Endothelial cell of umbilical vein (primary cell): ENCODE data around the gene VAMP2. TPM values are rescaled to one million over a fixed set of nuclear protein-coding genes. Genes with fewer than 3 reads are reported as not detected.

Experiments
- BruUV-seq: library from RNA; stranded (reverse); fragments of 400-500 nt; replicated peaks from 2 replicates; lab custom pipeline; 2021; lab: Mats Ljungman, UMichigan
- CTCF ChIA-PET: fragments of 300-600, 350-600 bp; sonication (Branson Sonifier 250); formaldehyde crosslinking; loops from one replicate; lab custom pipeline; 2021; ENCODE audit warnings: antibody characterized with exemption, inconsistent platforms; lab: Charles Lee
- POLR2A ChIA-PET: fragments of 300-600, 350-600 bp; sonication (Branson Sonifier 250); formaldehyde crosslinking; loops from one replicate; lab custom pipeline; 2021; ENCODE audit warnings: antibody characterized with exemption, inconsistent platforms; lab: Charles Lee
- DNase-seq: peaks from one replicate; pipeline ENCODE4 v3.0.0-alpha.2; 2011; ENCODE audit warnings: low read depth, low spot score
- FAIRE-seq: peaks from 2 replicates; lab custom pipeline; 2011; peaks lifted over from hg19 to GRCh38; lab: Jason Lieb, UNC
- H2AFZ ChIP-seq: 2 replicates; pipeline ENCODE4 v1.6.0; 2012; ENCODE audit warnings: low read depth, low read length, control low read depth, inconsistent platforms
- H3K27ac ChIP-seq: 2 replicates; pipeline ENCODE4 v1.5.1; 2011; ENCODE audit warnings: low read depth, mild to moderate bottlenecking, control low read depth, low read length, moderate library complexity; ENCODE audit not compliant: insufficient read depth
- H3K27me3 ChIP-seq, 2 experiments: 2 replicates each; pipeline versions ENCODE4 v1.6.0 to v1.6.1; 2011; ENCODE audit warnings: low read length in 2 of 2, mixed read lengths in 1 of 2; ENCODE audit not compliant: control insufficient read depth in 2 of 2, insufficient read depth in 2 of 2
- H3K36me3 ChIP-seq, 2 experiments: 2 replicates in 1 of 2; 3 replicates in 1 of 2; pipeline ENCODE4 v1.5.1; 2011; ENCODE audit warnings: low read length in 2 of 2, mild to moderate bottlenecking in 1 of 2, moderate library complexity in 1 of 2; ENCODE audit not compliant: control insufficient read depth in 2 of 2, insufficient read depth in 2 of 2; ENCODE audit errors: extremely low read depth in 1 of 2
- H3K4me1 ChIP-seq: 3 replicates; pipeline ENCODE4 v1.5.1; 2011; ENCODE audit warnings: mild to moderate bottlenecking, low read length; ENCODE audit not compliant: control insufficient read depth, insufficient read depth; ENCODE audit errors: extremely low read depth
- H3K4me2 ChIP-seq: 2 replicates; pipeline ENCODE4 v1.6.1; 2011; ENCODE audit warnings: low read length, control low read depth, mixed read lengths; ENCODE audit not compliant: insufficient read depth
- H3K4me3 ChIP-seq, 3 experiments: fragments of 200-600 bp in 1 of 3; sonication (generic), shearing (Covaris generic) in 1 of 3; replicated peaks in 1 of 3; 2 replicates each; pipeline ENCODE4 v1.5.1; 2011 to 2016; ENCODE audit warnings: control low read depth in 3 of 3, low read length in 3 of 3, mild to moderate bottlenecking in 2 of 3, inconsistent platforms in 1 of 3, low read depth in 1 of 3, moderate library complexity in 1 of 3; ENCODE audit not compliant: insufficient read depth in 1 of 3
- H3K79me2 ChIP-seq: 2 replicates; pipeline ENCODE4 v1.6.0; 2012; ENCODE audit warnings: low read length, inconsistent platforms; ENCODE audit not compliant: control insufficient read depth, insufficient read depth
- H3K9ac ChIP-seq: replicated peaks from 2 replicates; pipeline ENCODE3; 2011; ENCODE audit warnings: low read length, control low read depth; ENCODE audit not compliant: insufficient read depth; ENCODE audit errors: extremely low read depth
- H3K9me1 ChIP-seq: replicated peaks from 3 replicates; pipeline ENCODE4 v1.6.0; 2011; ENCODE audit warnings: mild to moderate bottlenecking, low read length; ENCODE audit not compliant: control insufficient read depth, insufficient read depth; ENCODE audit errors: extremely low read depth
- H3K9me3 ChIP-seq: replicated peaks from 2 replicates; pipeline ENCODE4 v1.5.1; 2012; ENCODE audit warnings: low read length, inconsistent platforms; ENCODE audit not compliant: control insufficient read depth, insufficient read depth
- H4K20me1 ChIP-seq: replicated peaks from 2 replicates; pipeline ENCODE3; 2011; ENCODE audit warnings: mild to moderate bottlenecking, low read length; ENCODE audit not compliant: control insufficient read depth, insufficient read depth; ENCODE audit errors: extremely low read depth
- EZH2 ChIP-seq: IDR thresholded peaks from 2 replicates; pipeline ENCODE4 v1.6.1; 2012; ENCODE audit warnings: borderline replicate concordance, low read depth, mild to moderate bottlenecking, moderate library complexity, low read length, inconsistent platforms; ENCODE audit not compliant: severe bottlenecking
- FOS ChIP-seq: IDR thresholded peaks from 2 replicates; pipeline ENCODE4 v1.6.1; 2011; ENCODE audit warnings: mild to moderate bottlenecking, low read length, moderate library complexity, borderline replicate concordance; ENCODE audit not compliant: insufficient read depth
- GATA2 ChIP-seq: IDR thresholded peaks from 2 replicates; pipeline ENCODE4 v1.7.0; 2011; ENCODE audit warnings: low read depth, mild to moderate bottlenecking, moderate library complexity, mixed read lengths, low read length; ENCODE audit not compliant: insufficient read length, insufficient read depth
- JUN ChIP-seq: IDR thresholded peaks from 2 replicates; pipeline ENCODE4 v1.6.1; 2011; ENCODE audit warnings: borderline replicate concordance, low read depth; ENCODE audit not compliant: insufficient read length, insufficient read depth
- MYC ChIP-seq: IDR thresholded peaks from one replicate; pipeline ENCODE4 v1.6.1; 2011; ENCODE audit warnings: mild to moderate bottlenecking, low read depth, low read length
- POLR2A ChIP-seq: IDR thresholded peaks from 2 replicates; pipeline ENCODE4 v1.6.1; 2012; ENCODE audit warnings: low read depth, mild to moderate bottlenecking, control low read depth, low read length
- POLR2AphosphoS5 ChIP-seq: IDR thresholded peaks from 2 replicates; pipeline ENCODE4 v1.6.1; 2012; ENCODE audit warnings: low read depth, mild to moderate bottlenecking, control low read depth, low read length, moderate library complexity; ENCODE audit not compliant: insufficient read depth
- dilution Hi-C: fragments of 300-500 bp; cut with MboI; formaldehyde crosslinking; loops from one replicate; pipeline ENCODE4 v1.15.0; 2019; ENCODE audit warnings: low sequenced_read_pairs; ENCODE audit not compliant: extremely low pct_ligation_motif_present
- intact Hi-C: fragments of 100-400 bp; cut with micrococcal nuclease; formaldehyde crosslinking; loops from one replicate; pipeline ENCODE4 v1.10.0; 2022
- polyA plus RNA-seq, 4 experiments: library from polyadenylated mRNA; depleted of rRNA in 3 of 4; stranded (reverse) in 3 of 4; unstranded in 1 of 4; fragments of >200 nt; gene quantifications; 2 replicates each; pipeline versions ENCODE4 v1.2.1 to v1.2.3, GENCODE V29; 2011 to 2012; ENCODE audit warnings: missing spikeins in 1 of 4
- total RNA-seq: library from RNA; stranded (reverse); gene quantifications from 2 replicates; pipeline ENCODE4 v1.2.3, GENCODE V29; 2021
- TF ChIP-seq, protein P1 (sequence below), 2 donors: IDR thresholded peaks; 1 replicate in 1 of 2; 2 replicates in 1 of 2; pipeline ENCODE4 v1.5.1; 2011; ENCODE audit warnings: low read length in 2 of 2, mild to moderate bottlenecking in 2 of 2, moderate library complexity in 2 of 2, control low read depth in 1 of 2, inconsistent platforms in 1 of 2, low read depth in 1 of 2; ENCODE audit not compliant: insufficient read depth in 1 of 2; ENCODE audit errors: extremely low read depth in 1 of 2
- TF ChIP-seq, protein P2 (sequence below): IDR thresholded peaks from 2 replicates; pipeline ENCODE4 v1.6.1; 2011; ENCODE audit not compliant: insufficient read depth, insufficient read length

The VAMP2 gene
- total and polyA plus RNA-seq, 2 donors (not counting 3 experiments of a cell fraction or from before 2014, with no cell fraction given) = 35.9 to 38.0 TPM

DNA sequence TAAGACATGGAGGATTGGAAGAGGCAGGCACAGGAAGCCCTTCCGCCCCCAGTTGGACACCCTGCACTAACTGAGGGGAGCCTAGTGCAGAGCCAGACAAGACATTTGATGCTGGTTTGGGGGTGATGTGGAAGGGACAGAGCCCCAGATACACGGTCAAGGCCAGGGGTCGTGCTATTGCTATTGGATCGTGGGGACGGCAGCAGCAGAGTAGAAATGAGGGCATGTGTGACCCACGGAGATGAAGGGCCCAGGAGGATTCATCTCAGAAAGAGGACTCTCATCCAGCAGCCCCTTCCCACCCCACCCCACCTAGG lies 2.0 kb upstream of the VAMP2 start:
- no peaks in the 10 kb centered on the region for H4K20me1 ChIP-seq
- TF ChIP-seq EZH2 = no peak
- no peak for TF ChIP-seq GATA2
- no peak for TF ChIP-seq POLR2AphosphoS5
- TF ChIP-seq, protein P1, sequence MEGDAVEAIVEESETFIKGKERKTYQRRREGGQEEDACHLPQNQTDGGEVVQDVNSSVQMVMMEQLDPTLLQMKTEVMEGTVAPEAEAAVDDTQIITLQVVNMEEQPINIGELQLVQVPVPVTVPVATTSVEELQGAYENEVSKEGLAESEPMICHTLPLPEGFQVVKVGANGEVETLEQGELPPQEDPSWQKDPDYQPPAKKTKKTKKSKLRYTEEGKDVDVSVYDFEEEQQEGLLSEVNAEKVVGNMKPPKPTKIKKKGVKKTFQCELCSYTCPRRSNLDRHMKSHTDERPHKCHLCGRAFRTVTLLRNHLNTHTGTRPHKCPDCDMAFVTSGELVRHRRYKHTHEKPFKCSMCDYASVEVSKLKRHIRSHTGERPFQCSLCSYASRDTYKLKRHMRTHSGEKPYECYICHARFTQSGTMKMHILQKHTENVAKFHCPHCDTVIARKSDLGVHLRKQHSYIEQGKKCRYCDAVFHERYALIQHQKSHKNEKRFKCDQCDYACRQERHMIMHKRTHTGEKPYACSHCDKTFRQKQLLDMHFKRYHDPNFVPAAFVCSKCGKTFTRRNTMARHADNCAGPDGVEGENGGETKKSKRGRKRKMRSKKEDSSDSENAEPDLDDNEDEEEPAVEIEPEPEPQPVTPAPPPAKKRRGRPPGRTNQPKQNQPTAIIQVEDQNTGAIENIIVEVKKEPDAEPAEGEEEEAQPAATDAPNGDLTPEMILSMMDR (IDR thresholded peaks at IDR 0.05; ENCODE audit: extremely low read depth in 1 of 2, insufficient read depth in 1 of 2, low read depth in 1 of 2, low read length in 2 of 2) = no peak
- TF ChIP-seq MYC = no peak
- no peak for TF ChIP-seq FOS
- TF ChIP-seq, protein P2, sequence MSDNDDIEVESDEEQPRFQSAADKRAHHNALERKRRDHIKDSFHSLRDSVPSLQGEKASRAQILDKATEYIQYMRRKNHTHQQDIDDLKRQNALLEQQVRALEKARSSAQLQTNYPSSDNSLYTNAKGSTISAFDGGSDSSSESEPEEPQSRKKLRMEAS = no peak
- no peak for TF ChIP-seq POLR2A
- TF ChIP-seq JUN = no peak
- H3K4me2 ChIP-seq = no peak overlapping the region
- H3K36me3 ChIP-seq = peaks cover 2 to 7% of the 10 kb centered on the region in 2 experiments
- BruUV-seq = no TSS peak
- no peak overlapping the region for H3K9ac ChIP-seq
- no peaks in the 10 kb centered on the region for H3K9me1 ChIP-seq
- H3K4me1 ChIP-seq = peaks cover 20% of the 10 kb centered on the region
- FAIRE-seq = no peak
- ChIA-PET POLR2A (interaction anchor here (1.9 kb wide), 1 partner anchor 8 kb away, joined by 8 read pairs; no protein-coding TSS in a partner anchor), CTCF (no interaction called here)
- no peak overlapping the region for H3K27ac ChIP-seq
- H3K9me3 ChIP-seq = no peaks in the 10 kb centered on the region
- DNase-seq = no peak
- intact Hi-C loops (no loop called here), dilution Hi-C loops (no loop called here)
- no peak overlapping the region for H2AFZ ChIP-seq
- peaks cover 17% of the 10 kb centered on the region for H3K79me2 ChIP-seq
- H3K27me3 ChIP-seq = no peaks in the 10 kb centered on the region
- no peak overlapping the region for H3K4me3 ChIP-seq
